Activated CD8-positive, alpha-beta memory T cell treated with anti-CD3 and anti-CD28 coated beads, Interleukin-2, amount 50 U/mL, for 24 hours (primary cell): ENCODE measurements around the gene VAX1.
"Not testable (repeated sequence)": the region's sequence is repeated elsewhere in the genome, so short reads cannot be mapped to it uniquely, and the experiment has no call there.

ENCODE experiments used
- DNase-seq: peaks from one replicate; pipeline ENCODE4 v3.0.0-alpha.2; 2020; ENCODE audit errors: extremely low read depth

The VAX1 gene

GRCh38 chr10:117134306-117135025 is 3.6 kb downstream of the VAX1 start:
- no peak for DNase-seq

GRCh38 chr10:117134056-117134305 is 4.1 kb downstream of the VAX1 start:
- no peak for DNase-seq

- DNase-seq: no peak
These were observed 4.6 kb downstream of the VAX1 start for GRCh38 chr10:117133273-117134055.

- no peak for DNase-seq
These were observed 5.3 kb downstream of the VAX1 start for GRCh38 chr10:117132751-117133231.

- no peak for DNase-seq
These were observed 6.4 kb downstream of the VAX1 start for GRCh38 chr10:117131376-117132327.

GRCh38 chr10:117130862-117131375 is 7.2 kb downstream of the VAX1 start:
- no peak for DNase-seq

GRCh38 chr10:117130346-117130745 is 7.7 kb downstream of the VAX1 start:
- DNase-seq: no peak

GRCh38 chr10:117126645-117127044 is 11.4 kb downstream of the VAX1 start:
- DNase-seq: not testable (repeated sequence)

- DNase-seq: no peak
These were observed 12.0 kb downstream of the VAX1 start for GRCh38 chr10:117126034-117126433.

GRCh38 chr10:117112220-117112619 is 25.9 kb downstream of the VAX1 start:
- no peak for DNase-seq

GRCh38 chr10:117107238-117107637 is 30.8 kb downstream of the VAX1 start:
- no peak for DNase-seq

GRCh38 chr10:117096599-117097201 is 41.4 kb downstream of the VAX1 start:
- DNase-seq: no peak

GRCh38 chr10:117094856-117095255 is 43.2 kb downstream of the VAX1 start:
- no peak for DNase-seq

GRCh38 chr10:117092386-117092785 is 45.7 kb downstream of the VAX1 start:
- DNase-seq: no peak

- no peak for DNase-seq
These were observed 47.2 kb downstream of the VAX1 start for GRCh38 chr10:117090834-117091233.

- no peak for DNase-seq
These were observed 50.5 kb downstream of the VAX1 start for GRCh38 chr10:117087521-117087920.

- DNase-seq: no peak
These were observed 51.5 kb downstream of the VAX1 start for GRCh38 chr10:117086546-117086945.

GRCh38 chr10:117084421-117085246 is 53.4 kb downstream of the VAX1 start:
- not testable (repeated sequence) for DNase-seq
